Mucosa of descending colon (tissue), 3 donors: ENCODE measurements around the gene DNAJB2. TPM values are rescaled to one million over a fixed set of nuclear protein-coding genes. Genes with fewer than 3 reads are reported as not detected.
"Not testable (repeated sequence)": the region's sequence is repeated elsewhere in the genome, so short reads cannot be mapped to it uniquely, and the experiment has no call there.

Source experiments
- ATAC-seq: fragments of 200-7000 bp; cut with Tn5 transposase; one replicate; pipeline ENCODE4 v1.9.1; 2020; ENCODE audit warnings: mild to moderate bottlenecking, moderate library complexity
- DNase-seq, 3 donors: peaks; one replicate each; pipeline ENCODE4 v3.0.0-alpha.2; 2020
- H3K36me3 ChIP-seq: fragments of 200-600 bp; one replicate; pipeline ENCODE4 v1.8.0; 2021; ENCODE audit warnings: low read depth, mild to moderate bottlenecking
- H3K4me1 ChIP-seq: fragments of 200-600 bp; one replicate; pipeline ENCODE4 v1.8.0; 2021; ENCODE audit warnings: low read depth, mild to moderate bottlenecking
- H3K4me3 ChIP-seq: fragments of 200-600 bp; one replicate; pipeline ENCODE4 v1.8.0; 2021; ENCODE audit warnings: mild to moderate bottlenecking
- H3K9me3 ChIP-seq: fragments of 200-600 bp; one replicate; pipeline ENCODE4 v1.8.0; 2021; ENCODE audit warnings: mild to moderate bottlenecking
- intact Hi-C, 2 donors: fragments of 100-400 bp; cut with DNase I in 1 of 2; cut with micrococcal nuclease in 1 of 2; formaldehyde crosslinking; loops; one replicate each; pipeline versions ENCODE4 v1.11.0 to v1.11.1; 2022; cut with DNase I, micrococcal nuclease
- total RNA-seq, 3 donors: library from RNA; stranded (reverse); fragmentation: NEBNext Ultra II Directional in 2 of 3; extraction: Animal tissue kit (Norgen Biotek cat#: 25700) in 2 of 3; gene quantifications; one replicate each; pipeline versions ENCODE4 v1.2.1 to v1.2.4, GENCODE V29; 2021 to 2023
- TF ChIP-seq, protein P1 (sequence below): fragments of 200-600 bp; IDR thresholded peaks from one replicate; pipeline ENCODE4 v1.8.0; 2022; ENCODE audit warnings: antibody characterized with exemption, mild to moderate bottlenecking
- donor health status: DM: no; HTN: no; CAD: no; lungs with moderate emphysema.
- donor health status: DM: no; HTN: no; CAD: no.
- donor health status: DM: no; HTN: yes; CAD: no.

Gene DNAJB2
- total RNA-seq, 3 donors from 2014 or later: 61.0 to 71.0 (median 68.7) TPM

DNA sequence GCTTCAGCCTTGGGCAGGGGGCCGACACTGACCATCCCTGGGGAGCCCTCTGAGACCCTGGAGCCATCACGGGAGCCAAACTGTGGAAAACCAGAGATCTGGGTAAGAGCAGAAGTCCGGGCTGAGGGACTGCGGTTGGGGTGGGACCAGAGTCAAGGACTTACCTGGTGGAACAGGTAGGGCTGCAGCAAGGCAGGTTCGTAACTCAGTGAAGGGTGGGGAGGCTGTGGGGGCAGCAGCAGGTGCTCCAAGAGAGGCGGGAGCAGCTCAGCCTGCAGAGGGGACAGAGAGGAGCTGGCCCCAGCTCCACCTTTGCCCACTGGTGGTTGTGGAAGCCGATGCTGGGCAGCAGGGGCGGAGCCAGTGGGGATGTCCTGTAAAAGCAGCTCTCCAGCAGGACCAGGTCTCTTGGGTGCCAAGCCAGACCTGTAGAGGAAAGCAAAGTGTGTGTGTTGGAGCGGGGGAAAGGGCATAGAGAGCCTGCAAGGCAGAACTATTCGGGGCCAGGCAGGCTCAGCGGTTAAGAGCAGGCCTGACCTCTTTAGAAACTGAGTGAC lies 23.3 kb downstream of the DNAJB2 start:
- TF ChIP-seq, protein P1, sequence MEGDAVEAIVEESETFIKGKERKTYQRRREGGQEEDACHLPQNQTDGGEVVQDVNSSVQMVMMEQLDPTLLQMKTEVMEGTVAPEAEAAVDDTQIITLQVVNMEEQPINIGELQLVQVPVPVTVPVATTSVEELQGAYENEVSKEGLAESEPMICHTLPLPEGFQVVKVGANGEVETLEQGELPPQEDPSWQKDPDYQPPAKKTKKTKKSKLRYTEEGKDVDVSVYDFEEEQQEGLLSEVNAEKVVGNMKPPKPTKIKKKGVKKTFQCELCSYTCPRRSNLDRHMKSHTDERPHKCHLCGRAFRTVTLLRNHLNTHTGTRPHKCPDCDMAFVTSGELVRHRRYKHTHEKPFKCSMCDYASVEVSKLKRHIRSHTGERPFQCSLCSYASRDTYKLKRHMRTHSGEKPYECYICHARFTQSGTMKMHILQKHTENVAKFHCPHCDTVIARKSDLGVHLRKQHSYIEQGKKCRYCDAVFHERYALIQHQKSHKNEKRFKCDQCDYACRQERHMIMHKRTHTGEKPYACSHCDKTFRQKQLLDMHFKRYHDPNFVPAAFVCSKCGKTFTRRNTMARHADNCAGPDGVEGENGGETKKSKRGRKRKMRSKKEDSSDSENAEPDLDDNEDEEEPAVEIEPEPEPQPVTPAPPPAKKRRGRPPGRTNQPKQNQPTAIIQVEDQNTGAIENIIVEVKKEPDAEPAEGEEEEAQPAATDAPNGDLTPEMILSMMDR: no peak
- H3K4me3 ChIP-seq: no peak overlapping the region
- H3K4me1 ChIP-seq: peaks cover 8% of the 10 kb centered on the region
- ATAC-seq: no peak
- intact Hi-C loops: loop anchor here in 1 of 2 donors (10.0 kb wide), 1 partner anchor 138 kb away; the partner anchor contains the start of gene NHEJ1
- no peaks in the 10 kb centered on the region for H3K36me3 ChIP-seq
- no peaks in the 10 kb centered on the region for H3K9me3 ChIP-seq
- no peak for DNase-seq

DNA sequence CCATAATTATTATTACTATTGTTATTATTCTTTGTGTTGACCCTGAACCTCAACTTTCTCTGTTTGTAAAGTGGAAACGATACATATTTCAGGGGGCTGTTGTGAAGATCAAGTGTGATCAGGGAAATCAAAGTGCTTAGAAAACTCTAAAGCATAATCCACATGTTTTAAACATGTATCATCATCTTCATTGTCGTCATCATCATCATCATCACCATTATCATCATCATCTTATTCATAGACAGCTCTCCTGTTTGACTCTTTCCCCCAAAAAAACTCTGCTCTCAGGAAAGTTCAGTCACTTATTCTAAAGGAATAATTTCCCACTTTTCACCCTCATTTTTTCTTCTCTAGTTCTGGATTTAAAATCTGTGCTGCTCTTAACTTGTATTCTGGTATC lies 25.1 kb downstream of the DNAJB2 start:
- no peak for ATAC-seq
- H3K36me3 ChIP-seq: no peaks in the 10 kb centered on the region
- intact Hi-C loops: loop anchor here in 1 of 2 donors (10.0 kb wide), 1 partner anchor 139 kb away; the partner anchor contains the start of gene NHEJ1
- no peaks in the 10 kb centered on the region for H3K4me1 ChIP-seq
- no peaks in the 10 kb centered on the region for H3K9me3 ChIP-seq
- no peak for DNase-seq
- TF ChIP-seq, protein P1: no peak
- H3K4me3 ChIP-seq: no peak overlapping the region

DNA sequence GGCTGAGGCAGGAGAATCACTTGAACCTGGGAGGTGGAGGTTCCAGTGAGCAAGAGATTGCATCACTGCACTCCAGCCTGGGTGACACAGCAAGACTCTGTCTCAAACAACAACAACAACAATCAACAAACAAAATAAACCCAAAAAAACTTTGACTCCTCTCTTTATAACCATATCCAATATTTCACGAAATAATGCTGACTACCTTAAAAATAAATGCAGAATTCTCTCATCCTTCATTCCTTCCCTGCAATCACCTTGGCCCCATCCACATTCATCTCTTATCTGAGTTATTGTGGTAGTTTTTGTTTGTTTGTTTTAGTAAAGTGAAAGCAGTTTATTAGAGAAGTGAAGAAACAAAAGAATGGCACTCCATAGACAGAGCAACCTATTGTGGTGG lies 26.9 kb downstream of the DNAJB2 start:
- TF ChIP-seq, protein P1: no peak
- H3K9me3 ChIP-seq: no peaks in the 10 kb centered on the region
- H3K4me1 ChIP-seq: no peaks in the 10 kb centered on the region
- no peak overlapping the region for H3K4me3 ChIP-seq
- no peak for ATAC-seq
- intact Hi-C loops: loop anchor here in 1 of 2 donors (10.0 kb wide), 1 partner anchor 141 kb away; the partner anchor contains the start of gene NHEJ1
- H3K36me3 ChIP-seq: no peaks in the 10 kb centered on the region
- no peak for DNase-seq

DNA sequence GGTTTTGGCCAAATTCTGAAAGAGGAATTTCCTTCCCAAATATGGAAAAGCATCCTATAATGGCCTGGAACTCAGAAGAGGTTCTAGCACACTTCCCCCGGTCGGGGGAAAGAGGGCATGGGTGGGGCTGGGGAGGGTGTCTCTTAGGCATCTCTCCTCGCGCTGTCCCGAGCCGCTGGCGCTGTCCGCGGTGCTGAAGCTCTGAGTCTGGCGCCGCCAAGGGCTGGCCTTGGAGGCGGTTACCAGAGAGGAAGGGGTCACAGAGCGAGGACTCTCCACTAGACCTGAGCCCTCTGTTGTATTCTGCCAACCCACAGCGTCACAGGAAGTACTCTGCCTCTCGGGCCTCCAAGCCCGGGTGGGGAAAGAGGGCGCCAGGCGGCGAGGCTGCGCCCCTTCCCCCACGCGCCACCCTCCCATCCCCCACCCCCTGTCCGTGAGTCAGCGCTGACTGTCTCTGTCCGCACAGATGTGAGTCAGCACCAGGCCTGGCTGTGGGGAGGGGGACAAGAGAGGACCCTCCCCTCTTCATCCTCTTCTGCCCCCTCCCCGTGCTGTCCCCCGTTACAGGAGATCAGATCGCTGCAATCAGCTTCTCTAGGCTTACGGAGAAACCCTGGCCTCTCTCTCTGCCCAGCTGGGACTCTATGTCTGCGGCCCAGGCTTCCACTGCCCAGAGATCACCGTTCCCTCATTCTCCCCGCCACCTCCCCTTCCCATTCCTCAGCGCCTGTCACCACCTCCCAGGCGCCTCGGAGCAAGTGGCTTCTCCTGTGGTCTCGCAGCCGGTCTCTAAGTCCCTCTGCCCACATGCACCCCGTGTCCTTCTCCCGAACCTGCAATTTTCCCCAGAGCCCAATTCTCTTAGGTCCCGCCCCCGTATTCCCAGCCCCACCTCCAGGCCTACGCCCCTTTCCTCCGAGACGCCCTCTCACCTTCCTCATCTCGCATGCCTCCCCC lies 29.3 kb downstream of the DNAJB2 start:
- no peaks in the 10 kb centered on the region for H3K4me1 ChIP-seq
- H3K9me3 ChIP-seq: no peaks in the 10 kb centered on the region
- TF ChIP-seq, protein P1: no peak
- no peaks in the 10 kb centered on the region for H3K36me3 ChIP-seq
- ATAC-seq (peak; percentile 71), DNase-seq (peak in 2 of 3 donors; percentile 76 to 78)
- H3K4me3 ChIP-seq: no peak overlapping the region
- intact Hi-C loops: loop anchor here in 1 of 2 donors (10.0 kb wide), 1 partner anchor 144 kb away; the partner anchor contains the start of gene NHEJ1

DNA sequence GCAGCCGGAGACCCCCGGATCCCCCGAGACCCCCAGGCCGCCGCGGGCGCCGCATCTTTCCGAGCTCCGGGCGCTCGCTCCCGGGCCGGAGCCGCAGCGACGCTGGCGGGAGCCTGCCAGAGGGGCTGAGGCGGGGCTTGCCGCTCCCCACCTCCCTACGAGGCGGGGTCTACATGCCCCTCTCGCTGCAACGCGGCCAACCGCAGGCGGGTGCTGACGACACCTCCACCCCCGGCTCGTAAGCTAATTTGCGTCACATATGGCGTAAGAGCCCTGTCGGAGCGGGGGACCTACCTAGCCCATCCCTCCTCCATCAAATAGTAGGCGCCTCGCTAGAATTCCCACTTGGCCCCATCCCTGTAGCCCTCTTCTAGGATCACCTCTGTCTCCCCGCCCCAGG lies 30.1 kb downstream of the DNAJB2 start, which contains the start of gene PTPRN:
Gene PTPRN (minus strand): TSS at position 124 of the 400 bp plus-strand sequence. CDS start 69 bp downstream, at position 55.
- no peak for ATAC-seq

DNA sequence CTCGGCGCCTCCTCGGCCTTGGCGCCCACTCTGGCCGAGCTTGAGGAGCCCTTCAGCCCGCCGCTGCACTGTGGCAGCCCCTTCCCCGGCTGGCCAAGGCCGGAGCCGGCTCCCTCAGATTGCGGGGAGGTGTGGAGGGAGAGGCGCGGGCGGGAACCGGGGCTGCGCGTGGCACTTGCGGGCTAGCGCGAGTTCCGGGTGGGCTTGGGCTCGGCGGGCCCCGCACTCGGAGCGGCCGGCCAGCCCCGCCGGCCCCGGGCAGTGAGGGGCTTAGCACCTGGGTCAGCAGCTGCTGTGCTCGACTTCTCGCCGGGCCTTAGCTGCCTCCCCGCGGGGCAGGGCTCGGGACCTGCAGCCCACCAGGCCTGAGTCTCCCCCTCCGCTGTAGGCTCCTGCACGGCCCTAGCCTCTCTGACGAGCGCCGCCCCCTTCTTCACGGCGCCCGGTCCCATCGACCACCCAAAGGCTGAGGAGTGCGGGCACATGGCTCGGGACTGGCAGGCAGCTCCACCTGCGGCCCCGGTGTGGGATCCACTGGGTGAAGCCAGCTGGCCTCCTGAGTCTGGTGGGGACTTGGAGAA lies 33.6 kb downstream of the DNAJB2 start:
- H3K4me3 ChIP-seq, H3K36me3 ChIP-seq, intact Hi-C loops, H3K4me1 ChIP-seq, DNase-seq, ATAC-seq, H3K9me3 ChIP-seq: not testable (repeated sequence)

More for the DNA sequence above, 30.1 kb downstream of the DNAJB2 start, which contains the start of gene PTPRN:
- no peak for DNase-seq
- H3K4me3 ChIP-seq: no peak within 1 kb of the TSS
- no peaks in the 10 kb centered on the region for H3K9me3 ChIP-seq
- H3K36me3 ChIP-seq: no peaks in the 10 kb centered on the region
- TF ChIP-seq, protein P1: no peak
- no peaks in the 10 kb centered on the region for H3K4me1 ChIP-seq
- intact Hi-C loops: loop anchor here in 1 of 2 donors (10.0 kb wide), 1 partner anchor 144 kb away; the partner anchor contains the start of gene NHEJ1
